K562 (cell line): Measurements from ENCODE around the gene C6orf47. TPM values are rescaled to one million over a fixed set of nuclear protein-coding genes. Genes with fewer than 3 reads are reported as not detected.

Source experiments
- ARNT ChIP-seq, 2 experiments: fragments of 450-650 bp; IDR thresholded peaks; 2 replicates each; pipeline ENCODE4 v1.6.1; 2016; ENCODE audit warnings: mild to moderate bottlenecking in 1 of 2
- BRD9 ChIP-seq: fragments of 450-650 bp; IDR thresholded peaks from 2 replicates; pipeline ENCODE4 v1.6.1; 2018; ENCODE audit warnings: low read depth; ENCODE audit not compliant: partially characterized antibody
- KLF1 ChIP-seq: fragments of 450-650 bp; IDR thresholded peaks from 2 replicates; pipeline ENCODE4 v1.6.1; 2016; ENCODE audit warnings: missing genetic modification characterization, missing compliant biosample characterization
- MEIS2 ChIP-seq: fragments of 450-650 bp; IDR thresholded peaks from 2 replicates; pipeline ENCODE4 v1.6.1; 2014; ENCODE audit warnings: mild to moderate bottlenecking; ENCODE audit not compliant: partially characterized antibody
- PTBP1 ChIP-seq: fragments of 200-400 bp; formaldehyde crosslinking; IDR thresholded peaks from 2 replicates; pipeline ENCODE4 v1.6.1; 2017; ENCODE audit warnings: low read depth, low read length
- SNAPC5 ChIP-seq: fragments of 250-450 bp; sonication (Bioruptor Pico); IDR thresholded peaks from 2 replicates; pipeline ENCODE4 v1.8.0; 2021; ENCODE audit warnings: moderate library complexity, mild to moderate bottlenecking, inconsistent platforms
- SP1 ChIP-seq: sonication (generic); formaldehyde crosslinking; IDR thresholded peaks from 2 replicates; pipeline ENCODE4 v1.8.1; 2022; ENCODE audit warnings: mild to moderate bottlenecking, missing genetic modification reagents
- TCFL5 ChIP-seq: fragments of 250-450 bp; sonication (Bioruptor Pico); conservative IDR thresholded peaks from 2 replicates; pipeline ENCODE4 v1.6.1; 2021; ENCODE audit warnings: mild to moderate bottlenecking, moderate library complexity, matching md5 sums
- TFE3 ChIP-seq: fragments of 450-650 bp; formaldehyde crosslinking; IDR thresholded peaks from 2 replicates; pipeline ENCODE4 v1.4.0; 2020; ENCODE audit warnings: mild to moderate bottlenecking, mixed read lengths
- ZNF507 ChIP-seq: conservative IDR thresholded peaks from 2 replicates; pipeline ENCODE4 v1.6.1; 2017; ENCODE audit warnings: missing genetic modification characterization, missing compliant biosample characterization
- polyA plus RNA-seq, 8 experiments: library from polyadenylated mRNA; depleted of rRNA in 4 of 8; stranded (reverse) in 5 of 8; unstranded in 3 of 8; fragments of >200 nt; fragmentation: Nextera tagmentation in 2 of 8; fragmentation: Illumina TruSeq in 1 of 8; extraction: Ambion mirVana in 2 of 8; extraction: Trizol in 1 of 8; gene quantifications; 2 replicates each; pipeline versions ENCODE4 v1.2.1 to v1.2.3, GENCODE V29; 2011 to 2014; ENCODE audit warnings: inconsistent platforms in 1 of 8, missing spikeins in 1 of 8
- total RNA-seq, 7 experiments: library from RNA; depleted of rRNA in 6 of 7; stranded (reverse); fragments of >200 nt in 6 of 7; fragmentation: Illumina TruSeq in 2 of 7; extraction: Trizol in 2 of 7; gene quantifications; 2 replicates each; pipeline versions ENCODE4 v1.2.1 to v1.2.3, GENCODE V29; 2011 to 2021; ENCODE audit warnings: low replicate concordance in 1 of 7
- TF ChIP-seq, protein P1 (sequence below): fragments of 450-650 bp; IDR thresholded peaks from 2 replicates; pipeline ENCODE4 v1.6.1; 2017; ENCODE audit warnings: antibody characterized with exemption, mild to moderate bottlenecking
- TF ChIP-seq, protein P2 (sequence below), 3 experiments: IDR thresholded peaks in 2 of 3; conservative IDR thresholded peaks in 1 of 3; 2 replicates each; pipeline ENCODE4 v1.5.1; 2011 to 2012; ENCODE audit warnings: low read length in 3 of 3, mild to moderate bottlenecking in 3 of 3, control low read depth in 2 of 3, improper control_type of control experiment in 1 of 3, inconsistent platforms in 1 of 3, low read depth in 1 of 3, mixed read lengths in 1 of 3, moderate library complexity in 1 of 3; ENCODE audit not compliant: insufficient read depth in 2 of 3
- TF ChIP-seq, protein P3 (sequence below): IDR thresholded peaks from 2 replicates; pipeline ENCODE4 v1.6.1; 2016; ENCODE audit warnings: missing genetic modification characterization, missing compliant biosample characterization
- TF ChIP-seq, protein P4 (sequence below): sonication (generic); formaldehyde crosslinking; IDR thresholded peaks from 2 replicates; pipeline ENCODE4 v1.8.0; 2023; ENCODE audit warnings: mild to moderate bottlenecking, missing genetic modification reagents

C6orf47 gene
- total and polyA plus RNA-seq, 9 of the 15 experiments (the other 6 are each of a cell fraction or from before 2014, with no cell fraction given): 0.14 to 43.8 (median 27.0) TPM

GRCh38 chr6:31666337-31666965 lies 5.9 kb upstream of the C6orf47 start (continued):
- TF ChIP-seq, protein P1, sequence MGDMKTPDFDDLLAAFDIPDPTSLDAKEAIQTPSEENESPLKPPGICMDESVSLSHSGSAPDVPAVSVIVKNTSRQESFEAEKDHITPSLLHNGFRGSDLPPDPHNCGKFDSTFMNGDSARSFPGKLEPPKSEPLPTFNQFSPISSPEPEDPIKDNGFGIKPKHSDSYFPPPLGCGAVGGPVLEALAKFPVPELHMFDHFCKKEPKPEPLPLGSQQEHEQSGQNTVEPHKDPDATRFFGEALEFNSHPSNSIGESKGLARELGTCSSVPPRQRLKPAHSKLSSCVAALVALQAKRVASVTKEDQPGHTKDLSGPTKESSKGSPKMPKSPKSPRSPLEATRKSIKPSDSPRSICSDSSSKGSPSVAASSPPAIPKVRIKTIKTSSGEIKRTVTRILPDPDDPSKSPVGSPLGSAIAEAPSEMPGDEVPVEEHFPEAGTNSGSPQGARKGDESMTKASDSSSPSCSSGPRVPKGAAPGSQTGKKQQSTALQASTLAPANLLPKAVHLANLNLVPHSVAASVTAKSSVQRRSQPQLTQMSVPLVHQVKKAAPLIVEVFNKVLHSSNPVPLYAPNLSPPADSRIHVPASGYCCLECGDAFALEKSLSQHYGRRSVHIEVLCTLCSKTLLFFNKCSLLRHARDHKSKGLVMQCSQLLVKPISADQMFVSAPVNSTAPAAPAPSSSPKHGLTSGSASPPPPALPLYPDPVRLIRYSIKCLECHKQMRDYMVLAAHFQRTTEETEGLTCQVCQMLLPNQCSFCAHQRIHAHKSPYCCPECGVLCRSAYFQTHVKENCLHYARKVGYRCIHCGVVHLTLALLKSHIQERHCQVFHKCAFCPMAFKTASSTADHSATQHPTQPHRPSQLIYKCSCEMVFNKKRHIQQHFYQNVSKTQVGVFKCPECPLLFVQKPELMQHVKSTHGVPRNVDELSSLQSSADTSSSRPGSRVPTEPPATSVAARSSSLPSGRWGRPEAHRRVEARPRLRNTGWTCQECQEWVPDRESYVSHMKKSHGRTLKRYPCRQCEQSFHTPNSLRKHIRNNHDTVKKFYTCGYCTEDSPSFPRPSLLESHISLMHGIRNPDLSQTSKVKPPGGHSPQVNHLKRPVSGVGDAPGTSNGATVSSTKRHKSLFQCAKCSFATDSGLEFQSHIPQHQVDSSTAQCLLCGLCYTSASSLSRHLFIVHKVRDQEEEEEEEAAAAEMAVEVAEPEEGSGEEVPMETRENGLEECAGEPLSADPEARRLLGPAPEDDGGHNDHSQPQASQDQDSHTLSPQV: no peak
- TF ChIP-seq, protein P2, sequence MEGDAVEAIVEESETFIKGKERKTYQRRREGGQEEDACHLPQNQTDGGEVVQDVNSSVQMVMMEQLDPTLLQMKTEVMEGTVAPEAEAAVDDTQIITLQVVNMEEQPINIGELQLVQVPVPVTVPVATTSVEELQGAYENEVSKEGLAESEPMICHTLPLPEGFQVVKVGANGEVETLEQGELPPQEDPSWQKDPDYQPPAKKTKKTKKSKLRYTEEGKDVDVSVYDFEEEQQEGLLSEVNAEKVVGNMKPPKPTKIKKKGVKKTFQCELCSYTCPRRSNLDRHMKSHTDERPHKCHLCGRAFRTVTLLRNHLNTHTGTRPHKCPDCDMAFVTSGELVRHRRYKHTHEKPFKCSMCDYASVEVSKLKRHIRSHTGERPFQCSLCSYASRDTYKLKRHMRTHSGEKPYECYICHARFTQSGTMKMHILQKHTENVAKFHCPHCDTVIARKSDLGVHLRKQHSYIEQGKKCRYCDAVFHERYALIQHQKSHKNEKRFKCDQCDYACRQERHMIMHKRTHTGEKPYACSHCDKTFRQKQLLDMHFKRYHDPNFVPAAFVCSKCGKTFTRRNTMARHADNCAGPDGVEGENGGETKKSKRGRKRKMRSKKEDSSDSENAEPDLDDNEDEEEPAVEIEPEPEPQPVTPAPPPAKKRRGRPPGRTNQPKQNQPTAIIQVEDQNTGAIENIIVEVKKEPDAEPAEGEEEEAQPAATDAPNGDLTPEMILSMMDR (IDR thresholded peaks at IDR 0.05 in 2 of 3, conservative IDR thresholded peaks at IDR 0.05 in 1 of 3; ENCODE audit: insufficient read depth in 2 of 3, low read depth in 1 of 3, low read length in 3 of 3): no peak
- no peak for TF ChIP-seq KLF1 (tag)
- no peak for TF ChIP-seq ZNF507
- TF ChIP-seq PTBP1: no peak
- TF ChIP-seq ARNT (IDR thresholded peaks at IDR 0.05): peak; percentile 52 to 85; a peak in 2 of 4 replicates
- TF ChIP-seq SP1 (CRISPR knock-in tag): no peak
- TF ChIP-seq SNAPC5 (CRISPR knock-in tag): no peak
- TF ChIP-seq BRD9: peak; percentile 19
- no peak for TF ChIP-seq MEIS2
- TF ChIP-seq, protein P3, sequence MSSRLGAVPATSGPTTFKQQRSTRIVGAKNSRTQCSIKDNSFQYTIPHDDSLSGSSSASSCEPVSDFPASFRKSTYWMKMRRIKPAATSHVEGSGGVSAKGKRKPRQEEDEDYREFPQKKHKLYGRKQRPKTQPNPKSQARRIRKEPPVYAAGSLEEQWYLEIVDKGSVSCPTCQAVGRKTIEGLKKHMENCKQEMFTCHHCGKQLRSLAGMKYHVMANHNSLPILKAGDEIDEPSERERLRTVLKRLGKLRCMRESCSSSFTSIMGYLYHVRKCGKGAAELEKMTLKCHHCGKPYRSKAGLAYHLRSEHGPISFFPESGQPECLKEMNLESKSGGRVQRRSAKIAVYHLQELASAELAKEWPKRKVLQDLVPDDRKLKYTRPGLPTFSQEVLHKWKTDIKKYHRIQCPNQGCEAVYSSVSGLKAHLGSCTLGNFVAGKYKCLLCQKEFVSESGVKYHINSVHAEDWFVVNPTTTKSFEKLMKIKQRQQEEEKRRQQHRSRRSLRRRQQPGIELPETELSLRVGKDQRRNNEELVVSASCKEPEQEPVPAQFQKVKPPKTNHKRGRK: no peak
- TF ChIP-seq, protein P4, sequence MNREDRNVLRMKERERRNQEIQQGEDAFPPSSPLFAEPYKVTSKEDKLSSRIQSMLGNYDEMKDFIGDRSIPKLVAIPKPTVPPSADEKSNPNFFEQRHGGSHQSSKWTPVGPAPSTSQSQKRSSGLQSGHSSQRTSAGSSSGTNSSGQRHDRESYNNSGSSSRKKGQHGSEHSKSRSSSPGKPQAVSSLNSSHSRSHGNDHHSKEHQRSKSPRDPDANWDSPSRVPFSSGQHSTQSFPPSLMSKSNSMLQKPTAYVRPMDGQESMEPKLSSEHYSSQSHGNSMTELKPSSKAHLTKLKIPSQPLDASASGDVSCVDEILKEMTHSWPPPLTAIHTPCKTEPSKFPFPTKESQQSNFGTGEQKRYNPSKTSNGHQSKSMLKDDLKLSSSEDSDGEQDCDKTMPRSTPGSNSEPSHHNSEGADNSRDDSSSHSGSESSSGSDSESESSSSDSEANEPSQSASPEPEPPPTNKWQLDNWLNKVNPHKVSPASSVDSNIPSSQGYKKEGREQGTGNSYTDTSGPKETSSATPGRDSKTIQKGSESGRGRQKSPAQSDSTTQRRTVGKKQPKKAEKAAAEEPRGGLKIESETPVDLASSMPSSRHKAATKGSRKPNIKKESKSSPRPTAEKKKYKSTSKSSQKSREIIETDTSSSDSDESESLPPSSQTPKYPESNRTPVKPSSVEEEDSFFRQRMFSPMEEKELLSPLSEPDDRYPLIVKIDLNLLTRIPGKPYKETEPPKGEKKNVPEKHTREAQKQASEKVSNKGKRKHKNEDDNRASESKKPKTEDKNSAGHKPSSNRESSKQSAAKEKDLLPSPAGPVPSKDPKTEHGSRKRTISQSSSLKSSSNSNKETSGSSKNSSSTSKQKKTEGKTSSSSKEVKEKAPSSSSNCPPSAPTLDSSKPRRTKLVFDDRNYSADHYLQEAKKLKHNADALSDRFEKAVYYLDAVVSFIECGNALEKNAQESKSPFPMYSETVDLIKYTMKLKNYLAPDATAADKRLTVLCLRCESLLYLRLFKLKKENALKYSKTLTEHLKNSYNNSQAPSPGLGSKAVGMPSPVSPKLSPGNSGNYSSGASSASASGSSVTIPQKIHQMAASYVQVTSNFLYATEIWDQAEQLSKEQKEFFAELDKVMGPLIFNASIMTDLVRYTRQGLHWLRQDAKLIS (CRISPR knock-in tag): no peak
- no peak for TF ChIP-seq TFE3 (CRISPR knock-in tag)
- TF ChIP-seq TCFL5 (CRISPR knock-in tag): no peak
